ENCODE results near the gene IMP4.

The IMP4 gene

GRCh38 chr2:130358420-130359350, 16.0 kb downstream of the IMP4 start:
- no peak for DNase-seq

- no peak for DNase-seq
These were observed 16.8 kb downstream of the IMP4 start for GRCh38 chr2:130359466-130359865.

- no peak for DNase-seq
These were observed 20.8 kb downstream of the IMP4 start for GRCh38 chr2:130363479-130363878.

- DNase-seq = no peak
These were observed 22.4 kb downstream of the IMP4 start for GRCh38 chr2:130365075-130365474.

- no peak for DNase-seq
These were observed 23.3 kb downstream of the IMP4 start for GRCh38 chr2:130365963-130366362.

GRCh38 chr2:130366720-130367119, 24.0 kb downstream of the IMP4 start:
- no peak for DNase-seq

GRCh38 chr2:130368786-130369185, 26.1 kb downstream of the IMP4 start:
- no peak for DNase-seq

GRCh38 chr2:130369311-130369964, 26.7 kb downstream of the IMP4 start:
- DNase-seq = no peak

GRCh38 chr2:130369965-130370341, 27.3 kb downstream of the IMP4 start:
- no peak for DNase-seq

GRCh38 chr2:130370490-130370889, 27.8 kb downstream of the IMP4 start:
- no peak for DNase-seq

- no peak for DNase-seq
These were observed 29.0 kb downstream of the IMP4 start for GRCh38 chr2:130371723-130372054.

GRCh38 chr2:130372055-130372832, 29.5 kb downstream of the IMP4 start:
- DNase-seq = peak; percentile 25

- DNase-seq = no peak
These were observed 30.4 kb downstream of the IMP4 start for GRCh38 chr2:130372833-130373807.

- no peak for DNase-seq
These were observed 31.2 kb downstream of the IMP4 start for GRCh38 chr2:130373808-130374365.

- DNase-seq = no peak
These were observed 32.0 kb downstream of the IMP4 start for GRCh38 chr2:130374587-130375290.

- DNase-seq = no peak
These were observed 32.9 kb downstream of the IMP4 start for GRCh38 chr2:130375291-130376266.

GRCh38 chr2:130376433-130377293, 34.0 kb downstream of the IMP4 start:
- DNase-seq = no peak

- no peak for DNase-seq
These were observed 34.8 kb downstream of the IMP4 start for GRCh38 chr2:130377491-130377890.

Data from DMS 273 treated with DMSO at 0.1 percent for 48 hours (cell line).